Omental fat pad (tissue), 4 donors: ENCODE results near the gene VEGFA. TPM values are rescaled to one million over a fixed set of nuclear protein-coding genes. Genes with fewer than 3 reads are reported as not detected.
"Not testable (repeated sequence)": the region's sequence is repeated elsewhere in the genome, so short reads cannot be mapped to it uniquely, and the experiment has no call there.

Experiments used
- ATAC-seq: fragments of 150-250 bp; one replicate; pipeline ENCODE4 v1.9.1; 2016; ENCODE audit warnings: mild to moderate bottlenecking, moderate library complexity; ENCODE audit not compliant: low FRiP score
- DNase-seq: peaks from one replicate; pipeline ENCODE4 v3.0.0-alpha.2; 2019; ENCODE audit warnings: low spot score
- CTCF ChIP-seq, 3 donors: fragments of 450-650 bp; IDR thresholded peaks; one replicate each; pipeline ENCODE4 v1.5.1; 2016 to 2017; ENCODE audit warnings: antibody characterized with exemption in 3 of 3, mild to moderate bottlenecking in 3 of 3, moderate library complexity in 2 of 3
- total RNA-seq, 4 donors: library from RNA; depleted of rRNA; stranded (reverse); fragments of >200 nt; gene quantifications; one replicate each; pipeline ENCODE4 v1.1.0, GENCODE V29; 2016

The VEGFA gene
- total RNA-seq, 4 donors from 2014 or later = 157 to 656 (median 510) TPM

DNA sequence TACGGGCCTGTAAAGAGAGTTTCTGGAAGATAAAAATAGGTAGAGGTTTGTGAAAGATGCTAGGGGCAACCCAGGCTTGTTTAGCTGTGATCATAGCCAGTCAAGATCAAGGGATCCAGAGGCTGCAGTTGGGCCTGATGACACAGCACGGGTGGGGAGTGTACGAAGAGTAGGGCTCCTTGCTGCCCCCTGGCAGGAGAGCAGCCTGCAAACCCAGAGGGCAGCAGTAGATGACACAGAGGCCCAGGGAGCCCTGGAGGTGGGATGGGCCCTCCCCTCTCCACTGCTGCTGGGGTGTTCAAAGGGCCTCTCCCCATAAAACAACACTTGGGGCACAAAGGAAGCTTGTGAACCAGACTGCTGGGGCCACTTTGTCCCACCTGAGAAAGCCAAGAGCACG, 47.2 kb downstream of the VEGFA start:
- no peak for DNase-seq
- TF ChIP-seq CTCF (IDR thresholded peaks at IDR 0.05) = no peak
- ATAC-seq = no peak

DNA sequence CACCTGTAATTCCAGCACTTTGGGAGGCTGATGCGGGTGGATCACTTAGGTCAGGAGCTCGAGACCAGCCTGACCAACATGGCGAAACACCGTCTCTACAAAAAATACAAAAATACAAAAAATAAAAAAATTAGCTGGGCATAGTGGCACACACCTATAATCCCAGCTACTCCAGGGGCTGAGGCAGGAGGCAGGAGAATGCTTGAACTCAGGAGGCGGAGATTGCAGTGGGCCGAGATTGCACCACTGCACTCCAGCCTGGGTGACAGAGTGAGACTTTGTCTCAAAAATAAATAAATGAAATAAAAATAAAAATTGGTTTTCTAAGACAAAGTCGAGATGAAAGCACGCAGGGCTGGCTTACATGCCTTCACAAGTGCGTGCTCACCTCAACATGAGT, 49.0 kb downstream of the VEGFA start:
- ATAC-seq = not testable (repeated sequence)

DNA sequence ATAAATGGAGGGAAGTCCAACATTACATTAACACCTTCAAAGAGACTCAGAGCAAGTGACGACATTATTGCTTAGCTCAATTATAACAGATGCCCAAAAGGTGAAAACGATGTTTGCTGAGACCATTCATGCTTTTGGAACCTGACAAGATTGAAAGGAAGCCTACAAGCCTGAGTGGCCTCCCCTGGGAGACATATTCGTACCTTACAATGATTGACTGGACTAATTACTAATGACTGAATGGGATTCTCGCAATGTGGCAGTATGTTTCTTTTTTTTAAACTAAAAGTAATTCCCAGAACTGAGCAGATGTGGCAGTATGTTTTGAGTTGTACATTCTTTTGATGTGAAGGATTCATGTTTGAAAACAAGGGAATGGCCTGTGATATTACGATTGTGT, 49.9 kb downstream of the VEGFA start:
- no peak for TF ChIP-seq CTCF (IDR thresholded peaks at IDR 0.05)
- ATAC-seq = no peak

More for the DNA sequence above, 49.0 kb downstream of the VEGFA start:
- not testable (repeated sequence) for DNase-seq

GRCh38 chr6:43820486-43820885, 50.5 kb downstream of the VEGFA start:
- ATAC-seq = no peak
- no peak for DNase-seq
- no peak for TF ChIP-seq CTCF (IDR thresholded peaks at IDR 0.05)

More for the DNA sequence above, 49.9 kb downstream of the VEGFA start:
- DNase-seq = no peak

GRCh38 chr6:43821101-43821886, 51.3 kb downstream of the VEGFA start:
- DNase-seq (no peak), ATAC-seq (no peak)
- no peak for TF ChIP-seq CTCF (IDR thresholded peaks at IDR 0.05)

DNA sequence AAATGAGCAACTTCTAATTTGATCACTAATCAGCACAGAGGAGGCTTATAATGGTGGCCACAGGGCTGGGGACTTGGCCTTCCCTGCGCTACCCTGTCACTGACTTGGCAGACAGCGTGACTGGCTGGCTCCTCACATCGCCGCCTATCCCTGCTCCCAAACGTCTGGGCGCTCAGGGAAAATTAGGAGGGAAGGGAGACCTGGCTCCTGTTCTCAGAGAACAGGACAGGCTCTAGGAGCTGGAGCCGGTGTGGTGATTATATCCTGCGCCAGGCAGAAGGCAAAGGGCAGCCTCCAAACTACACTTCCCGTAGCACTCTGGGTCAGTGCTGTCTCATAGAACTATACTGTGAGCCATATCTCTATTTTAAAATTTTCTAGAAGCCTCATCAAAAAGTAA, 53.4 kb downstream of the VEGFA start:
- TF ChIP-seq CTCF (IDR thresholded peaks at IDR 0.05) = no peak
- DNase-seq (no peak), ATAC-seq (no peak)

DNA sequence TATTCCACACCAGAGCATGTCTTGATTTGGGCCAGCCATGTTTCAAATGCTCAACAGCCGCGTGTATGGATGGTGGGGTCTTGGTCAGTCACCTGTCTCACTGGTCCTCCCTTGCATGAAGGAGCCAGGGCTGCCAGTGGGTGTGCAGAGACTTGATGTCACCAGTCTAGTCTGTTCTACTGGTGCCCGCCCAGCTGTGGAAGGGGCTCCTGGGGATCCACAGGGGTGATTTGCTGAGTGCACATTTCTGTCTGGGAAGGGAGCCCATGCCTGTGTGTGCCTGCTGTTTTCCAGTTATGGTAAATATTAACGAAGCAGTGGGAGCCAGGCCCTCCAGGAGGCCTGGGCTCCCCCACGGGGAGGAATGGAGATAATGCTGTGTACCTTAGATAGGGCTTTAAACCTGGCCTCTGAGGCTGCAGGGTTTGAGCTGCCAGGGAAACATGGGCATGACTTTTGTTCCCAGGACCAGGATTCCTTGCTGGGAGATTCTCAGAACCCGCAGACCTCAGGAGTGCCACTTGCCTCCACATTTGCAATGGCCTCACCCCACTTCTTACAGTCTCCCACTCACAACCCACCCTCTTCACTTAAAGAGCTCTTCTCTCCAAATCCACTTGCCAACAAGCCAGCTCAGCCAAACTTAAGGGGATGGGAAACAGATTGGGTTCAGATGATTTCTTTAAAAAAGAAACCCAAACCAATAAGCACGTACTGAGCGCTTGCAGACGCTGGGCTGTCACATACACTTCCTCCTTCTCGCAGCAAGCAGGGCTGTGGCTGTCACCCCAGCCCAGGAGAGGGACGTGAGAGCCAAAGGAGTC, 54.1 kb downstream of the VEGFA start:
- no peak for ATAC-seq
- no peak for TF ChIP-seq CTCF (IDR thresholded peaks at IDR 0.05)

More for the DNA sequence above, 54.1 kb downstream of the VEGFA start:
- no peak for DNase-seq
